ENCODE data around the gene PABPC1L.

The PABPC1L gene

DNA sequence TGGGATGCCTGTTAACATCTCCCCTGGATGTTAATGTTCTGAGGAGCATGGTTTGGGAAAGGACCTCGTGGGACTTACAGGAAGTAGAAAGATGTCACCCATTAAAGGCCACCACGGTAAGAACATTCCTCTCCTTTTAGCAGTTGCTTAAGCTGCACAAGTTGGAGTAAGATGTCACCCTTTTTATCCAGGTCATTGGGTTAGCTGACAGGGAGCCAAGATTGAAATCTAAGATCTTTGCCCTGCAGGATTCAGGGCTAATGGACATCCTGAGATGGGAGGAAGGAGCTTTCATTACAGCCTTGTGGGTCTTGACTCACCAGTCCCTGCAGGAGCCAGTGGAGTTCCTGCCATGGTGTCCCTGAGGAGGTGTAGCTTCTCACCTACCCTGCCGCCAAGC is 22.1 kb downstream of the PABPC1L start:
- H3K4me3 ChIP-seq (ENCODE audit: low read depth, low read length) = no peak overlapping the region
- no peak for DNase-seq (ENCODE audit: low read depth, low spot score)
- TF ChIP-seq, protein P1, sequence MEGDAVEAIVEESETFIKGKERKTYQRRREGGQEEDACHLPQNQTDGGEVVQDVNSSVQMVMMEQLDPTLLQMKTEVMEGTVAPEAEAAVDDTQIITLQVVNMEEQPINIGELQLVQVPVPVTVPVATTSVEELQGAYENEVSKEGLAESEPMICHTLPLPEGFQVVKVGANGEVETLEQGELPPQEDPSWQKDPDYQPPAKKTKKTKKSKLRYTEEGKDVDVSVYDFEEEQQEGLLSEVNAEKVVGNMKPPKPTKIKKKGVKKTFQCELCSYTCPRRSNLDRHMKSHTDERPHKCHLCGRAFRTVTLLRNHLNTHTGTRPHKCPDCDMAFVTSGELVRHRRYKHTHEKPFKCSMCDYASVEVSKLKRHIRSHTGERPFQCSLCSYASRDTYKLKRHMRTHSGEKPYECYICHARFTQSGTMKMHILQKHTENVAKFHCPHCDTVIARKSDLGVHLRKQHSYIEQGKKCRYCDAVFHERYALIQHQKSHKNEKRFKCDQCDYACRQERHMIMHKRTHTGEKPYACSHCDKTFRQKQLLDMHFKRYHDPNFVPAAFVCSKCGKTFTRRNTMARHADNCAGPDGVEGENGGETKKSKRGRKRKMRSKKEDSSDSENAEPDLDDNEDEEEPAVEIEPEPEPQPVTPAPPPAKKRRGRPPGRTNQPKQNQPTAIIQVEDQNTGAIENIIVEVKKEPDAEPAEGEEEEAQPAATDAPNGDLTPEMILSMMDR (IDR thresholded peaks at IDR 0.05; ENCODE audit: insufficient read depth, low read length, missing control alignments) = no peak
- ChIA-PET CTCF (interaction anchor here (0.8 to 2.0 kb wide), 3 partner anchors 15 to 164 kb away, joined by 3 to 6 read pairs (median 3); no protein-coding TSS in a partner anchor), POLR2A (no interaction called here)

GRCh38 chr20:44932916-44933315 is 23.1 kb downstream of the PABPC1L start:
- ChIA-PET CTCF (interaction anchor here (1.4 kb wide), 1 partner anchor 16 kb away, joined by 3 read pairs; no protein-coding TSS in a partner anchor), POLR2A (no interaction called here)
- no peak for DNase-seq (ENCODE audit: low read depth, low spot score)
- H3K4me3 ChIP-seq (ENCODE audit: low read depth, low read length) = no peak overlapping the region
- TF ChIP-seq, protein P1 (IDR thresholded peaks at IDR 0.05; ENCODE audit: insufficient read depth, low read length, missing control alignments) = no peak

DNA sequence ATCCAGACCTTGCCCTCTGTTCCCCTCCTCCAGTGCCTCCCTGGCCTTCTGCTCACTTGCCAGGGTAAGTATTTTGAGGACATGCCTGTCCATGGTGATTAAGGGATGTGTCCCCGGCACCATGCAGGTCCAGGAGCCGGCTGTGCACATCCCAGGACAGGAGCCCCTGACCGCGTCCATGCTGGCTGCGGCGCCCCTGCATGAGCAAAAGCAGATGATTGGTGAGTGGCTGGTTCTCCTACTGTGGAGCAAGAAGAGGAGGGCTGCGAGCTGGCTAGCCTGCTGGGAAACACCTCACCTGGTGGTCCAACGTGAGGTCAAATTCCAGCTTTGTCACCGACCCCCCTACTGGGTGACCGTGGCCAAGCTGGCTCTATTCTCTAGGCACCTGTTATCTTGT is 26.6 kb downstream of the PABPC1L start:
- TF ChIP-seq, protein P1 (IDR thresholded peaks at IDR 0.05; ENCODE audit: insufficient read depth, low read length, missing control alignments) = no peak
- POLR2A ChIA-PET = no interaction called here
- CTCF ChIA-PET = interaction anchor here (1.3 kb wide), 1 partner anchor 9 kb away, joined by 3 read pairs; no protein-coding TSS in a partner anchor
- H3K4me3 ChIP-seq (ENCODE audit: low read depth, low read length) = no peak overlapping the region
- DNase-seq (ENCODE audit: low read depth, low spot score) = no peak

DNA sequence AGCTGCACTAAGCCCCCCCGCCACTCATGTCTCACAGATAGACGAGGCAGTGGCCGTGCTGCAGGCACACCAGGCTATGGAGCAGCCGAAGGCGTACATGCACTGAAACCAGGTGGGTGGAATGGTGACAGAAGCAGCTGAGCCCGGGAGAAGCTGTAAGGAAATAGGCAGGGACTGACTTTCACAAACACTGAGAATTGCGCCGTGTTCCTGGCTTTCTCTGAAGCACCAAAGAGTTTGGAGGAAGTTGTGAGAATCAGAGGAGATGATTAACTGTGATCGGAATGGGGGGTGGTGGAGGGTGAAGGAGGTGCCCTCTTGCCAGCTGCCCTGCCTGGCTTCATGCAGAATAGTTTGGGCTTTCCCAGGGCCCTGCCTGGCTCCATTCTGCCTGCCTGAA is 28.8 kb downstream of the PABPC1L start:
- ChIA-PET POLR2A (no interaction called here), CTCF (interaction anchor here (1.4 kb wide), 1 partner anchor 355 kb away, joined by 3 read pairs; no protein-coding TSS in a partner anchor)
- no peak overlapping the region for H3K4me3 ChIP-seq (ENCODE audit: low read depth, low read length)
- no peak for DNase-seq (ENCODE audit: low read depth, low spot score)
- TF ChIP-seq, protein P1 (IDR thresholded peaks at IDR 0.05; ENCODE audit: insufficient read depth, low read length, missing control alignments) = no peak

GRCh38 chr20:44941120-44941691 is 31.3 kb downstream of the PABPC1L start:
- TF ChIP-seq, protein P1 (IDR thresholded peaks at IDR 0.05; ENCODE audit: insufficient read depth, low read length, missing control alignments) = no peak
- DNase-seq (ENCODE audit: low read depth, low spot score) = no peak
- H3K4me3 ChIP-seq (ENCODE audit: low read depth, low read length) = no peak overlapping the region
- ChIA-PET POLR2A (interaction anchor here (1.1 kb wide), 1 partner anchor 10 kb away, joined by 6 read pairs; no protein-coding TSS in a partner anchor), CTCF (interaction anchor here (0.8 to 2.2 kb wide), 4 partner anchors 12 to 349 kb away, joined by 3 to 6 read pairs (median 4); no protein-coding TSS in a partner anchor)

GRCh38 chr20:44942264-44942973 is 32.6 kb downstream of the PABPC1L start:
- POLR2A ChIA-PET = interaction anchor here (0.8 to 1.1 kb wide), 2 partner anchors 9 to 993 kb away, joined by 3 to 6 read pairs; no protein-coding TSS in a partner anchor
- no peak overlapping the region for H3K4me3 ChIP-seq (ENCODE audit: low read depth, low read length)
- CTCF ChIA-PET = interaction anchor here (1.4 kb wide), 1 partner anchor 10 kb away, joined by 3 read pairs; no protein-coding TSS in a partner anchor
- no peak for DNase-seq (ENCODE audit: low read depth, low spot score)
- TF ChIP-seq, protein P1 (IDR thresholded peaks at IDR 0.05; ENCODE audit: insufficient read depth, low read length, missing control alignments) = no peak
